DND-41 (cell line): ENCODE results near the gene TMEM163.

Experiments used
- CTCF ChIP-seq: IDR thresholded peaks from 2 replicates; pipeline ENCODE4 v1.5.1; 2012; ENCODE audit warnings: borderline replicate concordance, low read length, moderate library complexity, mild to moderate bottlenecking; ENCODE audit not compliant: poor library complexity, severe bottlenecking; ENCODE audit errors: extremely low read depth
- EZH2 ChIP-seq: IDR thresholded peaks from 3 replicates; pipeline ENCODE4 v1.6.1; 2012; ENCODE audit warnings: borderline replicate concordance, low read depth, mild to moderate bottlenecking, moderate library complexity, low read length, inconsistent platforms; ENCODE audit not compliant: severe bottlenecking

- TF ChIP-seq CTCF (no peak), EZH2 (no peak)
These were observed 32.8 kb downstream of the TMEM163 start for GRCh38 chr2:134685967-134686366.
